ENCODE measurements around the gene TMEM154.

DNA sequence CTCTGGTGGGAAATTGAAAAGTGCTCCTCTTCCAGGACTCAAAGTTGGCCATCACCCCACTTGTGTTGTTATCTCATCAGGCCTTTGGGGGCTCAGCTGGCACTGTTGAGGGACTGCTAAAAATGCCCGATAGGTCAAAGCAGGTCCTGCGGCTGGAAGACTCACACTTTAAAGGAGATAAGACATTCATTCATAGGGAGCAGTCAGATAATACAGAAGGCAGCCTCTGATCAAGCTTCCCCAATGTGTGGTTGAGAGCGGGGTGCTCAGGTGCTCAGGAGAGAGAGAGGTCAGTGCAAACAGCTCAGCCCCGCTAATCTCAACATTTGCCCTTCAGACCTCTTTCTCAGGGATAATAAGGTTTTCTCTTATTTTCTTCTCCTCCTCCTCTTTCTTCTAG is 70.3 kb downstream of the TMEM154 start:
- TF ChIP-seq, protein P1, sequence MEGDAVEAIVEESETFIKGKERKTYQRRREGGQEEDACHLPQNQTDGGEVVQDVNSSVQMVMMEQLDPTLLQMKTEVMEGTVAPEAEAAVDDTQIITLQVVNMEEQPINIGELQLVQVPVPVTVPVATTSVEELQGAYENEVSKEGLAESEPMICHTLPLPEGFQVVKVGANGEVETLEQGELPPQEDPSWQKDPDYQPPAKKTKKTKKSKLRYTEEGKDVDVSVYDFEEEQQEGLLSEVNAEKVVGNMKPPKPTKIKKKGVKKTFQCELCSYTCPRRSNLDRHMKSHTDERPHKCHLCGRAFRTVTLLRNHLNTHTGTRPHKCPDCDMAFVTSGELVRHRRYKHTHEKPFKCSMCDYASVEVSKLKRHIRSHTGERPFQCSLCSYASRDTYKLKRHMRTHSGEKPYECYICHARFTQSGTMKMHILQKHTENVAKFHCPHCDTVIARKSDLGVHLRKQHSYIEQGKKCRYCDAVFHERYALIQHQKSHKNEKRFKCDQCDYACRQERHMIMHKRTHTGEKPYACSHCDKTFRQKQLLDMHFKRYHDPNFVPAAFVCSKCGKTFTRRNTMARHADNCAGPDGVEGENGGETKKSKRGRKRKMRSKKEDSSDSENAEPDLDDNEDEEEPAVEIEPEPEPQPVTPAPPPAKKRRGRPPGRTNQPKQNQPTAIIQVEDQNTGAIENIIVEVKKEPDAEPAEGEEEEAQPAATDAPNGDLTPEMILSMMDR (IDR thresholded peaks at IDR 0.05) = no peak
- TF ChIP-seq POLR2AphosphoS5 (IDR thresholded peaks at IDR 0.05) (no peak), POLR2A (IDR thresholded peaks at IDR 0.05) (no peak), EP300 (IDR thresholded peaks at IDR 0.05; ENCODE audit: low read depth) (no peak)

Data from transverse colon (tissue), 4 donors.